AG04450 (cell line): ENCODE results near the gene GPRIN2. TPM values are rescaled to one million over a fixed set of nuclear protein-coding genes. Genes with fewer than 3 reads are reported as not detected.

Experiments
- CTCF ChIA-PET: fragments of 300-600, 350-600 bp; formaldehyde crosslinking; extraction: SDS; loops from one replicate; lab custom pipeline; 2022; ENCODE audit warnings: antibody characterized with exemption, inconsistent platforms; lab: Charles Lee
- POLR2A ChIA-PET: fragments of 350-600 bp; formaldehyde crosslinking; extraction: SDS; loops from one replicate; lab custom pipeline; 2021; ENCODE audit warnings: antibody characterized with exemption, inconsistent platforms; lab: Yijun Ruan, JAX
- DNase-seq: peaks from one replicate; pipeline ENCODE4 v3.0.0-alpha.2; 2011; ENCODE audit warnings: low read depth, low spot score
- H3K27ac ChIP-seq: one replicate; pipeline ENCODE4 v1.5.1; 2012; ENCODE audit warnings: low read depth, low read length, control low read depth
- H3K27me3 ChIP-seq: one replicate; pipeline ENCODE4 v1.6.0; 2012; ENCODE audit warnings: low read length; ENCODE audit not compliant: control insufficient read depth, insufficient read depth
- H3K4me3 ChIP-seq: 2 replicates; pipeline ENCODE4 v1.5.1; 2011; ENCODE audit warnings: mild to moderate bottlenecking, low read depth, low read length, control low read depth
- H3K9me3 ChIP-seq: 2 replicates; pipeline ENCODE4 v1.5.1; 2012; ENCODE audit warnings: low read length; ENCODE audit not compliant: control insufficient read depth, insufficient read depth
- CTCF ChIP-seq: IDR thresholded peaks from 2 replicates; pipeline ENCODE4 v1.5.1; 2011; ENCODE audit warnings: low read depth, low read length, control low read depth, inconsistent platforms
- polyA plus RNA-seq: library from polyadenylated mRNA; depleted of rRNA; stranded (reverse); fragments of >200 nt; gene quantifications from 2 replicates; pipeline ENCODE4 v1.2.3, GENCODE V29; 2011

Gene GPRIN2
- polyA plus RNA-seq, 1 experiment: not detected

GRCh38 chr10:46541017-46541661 lies 15.3 kb downstream of the GPRIN2 start:
- ChIA-PET POLR2A (interaction anchor here (0.6 to 1.6 kb wide), 2 partner anchors 10 to 19 kb away, joined by 3 to 5 read pairs; no protein-coding TSS in a partner anchor), CTCF (interaction anchor here (0.8 to 1.6 kb wide), 2 partner anchors 9 to 25 kb away, joined by 3 to 4 read pairs; no protein-coding TSS in a partner anchor)
- Histone ChIP-seq H3K27me3 (peaks cover 10% of the 10 kb centered on the region), H3K4me3 (peak overlapping the region; percentile 50), H3K9me3 (no peaks in the 10 kb centered on the region), H3K27ac (no peak overlapping the region)
- DNase-seq: no peak
- peak; percentile 34 for TF ChIP-seq CTCF

- CTCF ChIA-PET: interaction anchor here (0.8 to 1.6 kb wide), 5 partner anchors 10 to 258 kb away, joined by 3 to 4 read pairs (median 3); no protein-coding TSS in a partner anchor
- Histone ChIP-seq H3K4me3 (peak overlapping the region; percentile 20), H3K9me3 (no peaks in the 10 kb centered on the region), H3K27ac (peak overlapping the region; percentile 74), H3K27me3 (peaks cover 10% of the 10 kb centered on the region)
- no peak for DNase-seq
- POLR2A ChIA-PET: interaction anchor here (0.6 to 1.6 kb wide), 4 partner anchors 10 to 24 kb away, joined by 3 to 5 read pairs (median 3); no protein-coding TSS in a partner anchor
- no peak for TF ChIP-seq CTCF
Measured at GRCh38 chr10:46540412-46541016, 15.9 kb downstream of the GPRIN2 start.

GRCh38 chr10:46539596-46540411 lies 16.7 kb downstream of the GPRIN2 start:
- ChIA-PET POLR2A (interaction anchor here (0.8 to 1.6 kb wide), 3 partner anchors 9 to 23 kb away, joined by 3 to 5 read pairs (median 3); no protein-coding TSS in a partner anchor), CTCF (interaction anchor here (0.9 to 2.1 kb wide), 7 partner anchors 9 to 257 kb away, joined by 3 to 7 read pairs (median 3); no protein-coding TSS in a partner anchor)
- TF ChIP-seq CTCF: no peak
- peak; percentile 55 for DNase-seq
- Histone ChIP-seq H3K27me3 (peaks cover 8% of the 10 kb centered on the region), H3K4me3 (no peak overlapping the region; the same call in 1 of the 2 replicates), H3K27ac (peak overlapping the region; percentile 74), H3K9me3 (no peaks in the 10 kb centered on the region)

- DNase-seq: no peak
- Histone ChIP-seq H3K27me3 (peaks cover 6% of the 10 kb centered on the region), H3K9me3 (no peaks in the 10 kb centered on the region), H3K27ac (no peak overlapping the region), H3K4me3 (no peak overlapping the region)
- no peak for TF ChIP-seq CTCF
- CTCF ChIA-PET: interaction anchor here (0.8 to 2.1 kb wide), 5 partner anchors 9 to 1237 kb away, joined by 3 to 7 read pairs (median 3); no protein-coding TSS in a partner anchor
- POLR2A ChIA-PET: interaction anchor here (1.3 kb wide), 1 partner anchor 22 kb away, joined by 3 read pairs; no protein-coding TSS in a partner anchor
Measured at GRCh38 chr10:46538717-46539426, 17.6 kb downstream of the GPRIN2 start.
